Smooth muscle cell (in vitro differentiated cells): ENCODE data around the gene PDLIM5. TPM values are rescaled to one million over a fixed set of nuclear protein-coding genes. Genes with fewer than 3 reads are reported as not detected.

Experiments
- DNase-seq: peaks from one replicate; lab custom pipeline; 2025; ENCODE audit not compliant: unreplicated experiment; lab: John Stamatoyannopoulos, UW
- H2AFZ ChIP-seq: fragments of 200-600 bp; sonication (generic); 2 replicates; pipeline ENCODE4 v1.6.0; 2016; ENCODE audit warnings: antibody characterized with exemption, low read depth, mild to moderate bottlenecking
- H3F3A ChIP-seq: fragments of 200-600 bp; sonication (generic); 2 replicates; pipeline ENCODE4 v1.6.0; 2017; ENCODE audit warnings: antibody characterized with exemption, low read depth
- H3K27ac ChIP-seq: fragments of 200-600 bp; sonication (generic); 2 replicates; pipeline ENCODE4 v1.5.1; 2016; ENCODE audit warnings: low read depth, mild to moderate bottlenecking
- H3K27me3 ChIP-seq: fragments of 200-600 bp; sonication (generic); 2 replicates; pipeline ENCODE4 v1.6.1; 2016; ENCODE audit warnings: low read depth, mild to moderate bottlenecking
- H3K36me3 ChIP-seq: fragments of 200-600 bp; sonication (generic); 2 replicates; pipeline ENCODE4 v1.5.1; 2016; ENCODE audit warnings: low read depth
- H3K4me1 ChIP-seq: fragments of 200-600 bp; sonication (generic); 2 replicates; pipeline ENCODE4 v1.5.1; 2016; ENCODE audit warnings: low read depth
- H3K4me2 ChIP-seq: fragments of 200-600 bp; sonication (generic); 2 replicates; pipeline ENCODE4 v1.6.0; 2016; ENCODE audit warnings: mild to moderate bottlenecking
- H3K4me3 ChIP-seq: fragments of 200-600 bp; sonication (generic); 2 replicates; pipeline ENCODE4 v1.5.1; 2016; ENCODE audit warnings: mild to moderate bottlenecking
- H3K79me2 ChIP-seq: fragments of 200-600 bp; sonication (generic); 2 replicates; pipeline ENCODE4 v1.6.0; 2016; ENCODE audit warnings: low read depth, mild to moderate bottlenecking
- H3K9ac ChIP-seq: fragments of 200-600 bp; sonication (generic); 2 replicates; pipeline ENCODE4 v1.6.0; 2016; ENCODE audit warnings: low read depth
- H3K9me3 ChIP-seq: fragments of 200-600 bp; sonication (generic); replicated peaks from 2 replicates; pipeline ENCODE4 v1.5.1; 2016; ENCODE audit warnings: low read depth
- H4K20me1 ChIP-seq: fragments of 200-600 bp; sonication (generic); 2 replicates; pipeline ENCODE4 v1.6.0; 2016; ENCODE audit warnings: low read depth
- WGBS: methylation state at CpG from one replicate; pipeline ENCODE4 v1.1.7; 2016; ENCODE audit warnings: low lambda C conversion rate; 5-methylcytosine and 5-hydroxymethylcytosine counted together
- polyA plus RNA-seq: library from polyadenylated mRNA; unstranded; fragments of >200 nt; fragmentation: Nextera tagmentation; extraction: Ambion mirVana; gene quantifications from 2 replicates; pipeline ENCODE4 v1.2.1, GENCODE V29; 2016
- total RNA-seq: library from RNA; depleted of rRNA; stranded (reverse); fragments of >200 nt; gene quantifications from 2 replicates; pipeline ENCODE4 v1.2.3, GENCODE V29; 2014
- TF ChIP-seq, protein P1 (sequence below): fragments of 200-600 bp; sonication (generic); IDR thresholded peaks from 2 replicates; pipeline ENCODE4 v1.5.1; 2017; ENCODE audit warnings: borderline replicate concordance, mild to moderate bottlenecking, antibody characterized with exemption; ENCODE audit not compliant: insufficient read depth, poor library complexity, severe bottlenecking

The PDLIM5 gene
- total and polyA plus RNA-seq, 2 experiments from 2014 or later = 129 to 150 TPM

DNA sequence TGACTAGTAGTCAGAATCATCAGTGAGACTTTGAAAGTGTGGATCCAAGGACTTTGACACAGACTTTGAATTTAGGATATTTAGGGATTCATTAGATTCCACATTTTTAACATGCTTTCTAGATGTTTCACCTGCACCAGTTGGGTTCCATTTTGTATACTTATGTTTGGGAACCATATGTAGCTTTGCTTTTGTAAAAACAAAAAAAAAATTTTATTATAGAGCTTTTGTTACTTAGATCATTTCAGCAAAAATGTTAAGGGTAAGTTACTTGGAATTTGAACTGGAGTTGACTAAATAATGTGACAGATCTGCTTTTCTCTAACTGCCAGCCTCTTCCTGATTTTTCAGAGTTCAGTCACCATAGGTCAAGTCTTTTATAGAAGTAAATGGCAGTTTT is 14.6 kb downstream of the PDLIM5 start:
- H3K9ac ChIP-seq = no peak overlapping the region
- H3K27me3 ChIP-seq = no peaks in the 10 kb centered on the region
- H3K79me2 ChIP-seq = peaks cover 100% of the 10 kb centered on the region
- no peak overlapping the region for H2AFZ ChIP-seq
- DNase-seq = no peak
- no peak overlapping the region for H3K4me2 ChIP-seq
- no peaks in the 10 kb centered on the region for H3K36me3 ChIP-seq
- no peaks in the 10 kb centered on the region for H3K9me3 ChIP-seq
- H3K4me3 ChIP-seq = no peak overlapping the region
- peaks cover 5% of the 10 kb centered on the region for H3F3A ChIP-seq
- H4K20me1 ChIP-seq = peaks cover 78% of the 10 kb centered on the region
- peak overlapping the region; percentile 21 for H3K27ac ChIP-seq
- H3K4me1 ChIP-seq = no peaks in the 10 kb centered on the region
- TF ChIP-seq, protein P1, sequence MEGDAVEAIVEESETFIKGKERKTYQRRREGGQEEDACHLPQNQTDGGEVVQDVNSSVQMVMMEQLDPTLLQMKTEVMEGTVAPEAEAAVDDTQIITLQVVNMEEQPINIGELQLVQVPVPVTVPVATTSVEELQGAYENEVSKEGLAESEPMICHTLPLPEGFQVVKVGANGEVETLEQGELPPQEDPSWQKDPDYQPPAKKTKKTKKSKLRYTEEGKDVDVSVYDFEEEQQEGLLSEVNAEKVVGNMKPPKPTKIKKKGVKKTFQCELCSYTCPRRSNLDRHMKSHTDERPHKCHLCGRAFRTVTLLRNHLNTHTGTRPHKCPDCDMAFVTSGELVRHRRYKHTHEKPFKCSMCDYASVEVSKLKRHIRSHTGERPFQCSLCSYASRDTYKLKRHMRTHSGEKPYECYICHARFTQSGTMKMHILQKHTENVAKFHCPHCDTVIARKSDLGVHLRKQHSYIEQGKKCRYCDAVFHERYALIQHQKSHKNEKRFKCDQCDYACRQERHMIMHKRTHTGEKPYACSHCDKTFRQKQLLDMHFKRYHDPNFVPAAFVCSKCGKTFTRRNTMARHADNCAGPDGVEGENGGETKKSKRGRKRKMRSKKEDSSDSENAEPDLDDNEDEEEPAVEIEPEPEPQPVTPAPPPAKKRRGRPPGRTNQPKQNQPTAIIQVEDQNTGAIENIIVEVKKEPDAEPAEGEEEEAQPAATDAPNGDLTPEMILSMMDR = no peak

DNA sequence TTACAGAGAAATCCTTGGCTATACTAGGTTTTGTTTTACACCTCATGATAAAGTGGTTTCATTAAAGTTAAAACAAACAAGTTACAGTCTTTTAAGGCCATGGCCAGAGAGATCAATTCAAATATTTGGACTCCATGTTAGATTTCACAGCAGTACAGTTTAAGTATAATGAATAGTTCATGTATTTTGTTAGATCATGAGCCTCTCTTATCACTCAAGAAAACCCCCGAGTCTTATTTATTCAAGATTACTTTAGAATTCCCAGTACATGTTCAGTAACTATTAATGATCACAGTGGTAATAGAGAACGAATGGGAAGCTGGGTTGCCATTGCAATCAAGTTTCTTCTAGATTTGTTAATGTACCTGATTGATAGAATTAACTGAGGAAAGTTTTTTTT is 15.2 kb downstream of the PDLIM5 start:
- Histone ChIP-seq H3K9ac (no peak overlapping the region), H3K27me3 (no peaks in the 10 kb centered on the region), H3F3A (peaks cover 5% of the 10 kb centered on the region), H3K9me3 (no peaks in the 10 kb centered on the region), H3K36me3 (no peaks in the 10 kb centered on the region), H2AFZ (no peak overlapping the region), H3K79me2 (peaks cover 100% of the 10 kb centered on the region), H3K4me2 (no peak overlapping the region), H4K20me1 (peaks cover 73% of the 10 kb centered on the region), H3K4me3 (no peak overlapping the region), H3K27ac (peak overlapping the region; percentile 21), H3K4me1 (no peaks in the 10 kb centered on the region)
- no peak for DNase-seq
- 90% methylated on average over 2 of the region's 2 CpGs for WGBS
- TF ChIP-seq, protein P1 = no peak

DNA sequence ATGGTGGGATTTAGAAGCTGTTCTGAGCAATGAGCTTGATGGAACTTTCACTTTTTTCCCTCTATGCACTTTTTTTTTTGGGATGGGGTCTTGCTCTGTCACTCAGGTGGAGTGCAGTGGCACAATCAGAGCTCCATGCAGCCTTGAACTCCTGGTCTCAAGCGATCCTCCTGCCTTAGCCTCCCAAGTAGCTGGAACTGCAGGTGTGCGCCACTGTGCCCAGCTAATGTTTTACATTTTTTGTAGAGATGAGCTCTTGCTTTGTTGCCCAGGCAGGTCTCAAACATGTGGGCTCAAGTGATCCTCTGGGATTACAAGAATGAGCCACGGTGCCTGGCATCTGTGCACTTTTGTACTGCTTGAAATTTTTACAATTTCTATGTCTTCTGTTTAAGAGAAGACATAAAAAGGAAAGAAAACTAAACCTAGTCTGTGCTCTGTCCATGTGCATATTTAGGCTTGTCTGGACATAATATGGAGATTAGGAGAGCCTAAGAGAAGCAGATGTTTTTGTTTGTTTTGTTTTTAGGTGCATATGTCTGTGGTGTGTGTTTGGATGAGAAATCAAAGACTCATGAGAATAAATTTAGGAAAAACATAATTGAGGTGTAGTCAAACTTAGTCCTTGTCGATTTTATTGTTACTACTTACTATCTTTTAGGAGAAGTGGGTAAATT is 16.5 kb downstream of the PDLIM5 start:
- DNase-seq = no peak
- H3K36me3 ChIP-seq = no peaks in the 10 kb centered on the region
- H3F3A ChIP-seq = peaks cover 5% of the 10 kb centered on the region
- H3K27ac ChIP-seq = peak overlapping the region; percentile 1
- TF ChIP-seq, protein P1 = no peak
- no peaks in the 10 kb centered on the region for H3K4me1 ChIP-seq
- H3K4me2 ChIP-seq = no peak overlapping the region
- WGBS = 86% methylated on average over 4 of the region's 4 CpGs
- no peaks in the 10 kb centered on the region for H3K9me3 ChIP-seq
- no peak overlapping the region for H3K4me3 ChIP-seq
- no peaks in the 10 kb centered on the region for H3K27me3 ChIP-seq
- peaks cover 73% of the 10 kb centered on the region for H4K20me1 ChIP-seq
- H2AFZ ChIP-seq = no peak overlapping the region
- H3K9ac ChIP-seq = no peak overlapping the region
- peaks cover 100% of the 10 kb centered on the region for H3K79me2 ChIP-seq

DNA sequence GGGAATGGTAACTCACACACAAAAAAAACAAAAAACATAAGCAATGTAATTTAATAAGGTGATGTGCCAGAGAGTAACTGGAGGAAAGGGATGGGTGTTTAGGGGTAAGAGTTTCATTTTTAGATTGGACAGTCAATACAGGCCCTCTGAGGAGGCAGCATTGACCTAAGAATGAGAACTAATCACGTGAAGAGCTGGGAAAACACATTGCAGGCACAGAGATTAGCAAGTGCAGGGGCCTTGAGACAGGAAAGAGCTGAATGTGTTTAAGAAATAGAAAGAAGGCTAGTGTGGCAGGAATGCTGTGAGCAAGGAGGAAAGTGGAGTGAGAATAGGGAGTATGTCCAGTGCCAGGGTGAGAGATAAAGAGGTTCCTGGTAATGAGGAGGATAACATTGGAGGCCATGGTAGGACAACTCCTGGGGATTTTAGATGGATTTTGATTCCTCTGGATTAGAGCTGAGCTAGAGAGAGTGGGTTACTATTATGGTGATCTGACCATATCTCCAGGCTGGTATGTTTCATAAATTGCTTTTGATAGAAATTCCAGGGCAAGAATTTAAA is 17.6 kb downstream of the PDLIM5 start:
- 36% methylated on average over 1 of the region's 1 CpG for WGBS
- TF ChIP-seq, protein P1 = no peak
- no peaks in the 10 kb centered on the region for H3K9me3 ChIP-seq
- peaks cover 5% of the 10 kb centered on the region for H3F3A ChIP-seq
- H3K79me2 ChIP-seq = peaks cover 100% of the 10 kb centered on the region
- no peak overlapping the region for H3K9ac ChIP-seq
- H3K4me2 ChIP-seq = no peak overlapping the region
- no peaks in the 10 kb centered on the region for H3K36me3 ChIP-seq
- no peak for DNase-seq
- H3K4me3 ChIP-seq = no peak overlapping the region
- H4K20me1 ChIP-seq = peaks cover 73% of the 10 kb centered on the region
- H3K4me1 ChIP-seq = no peaks in the 10 kb centered on the region
- no peak overlapping the region for H2AFZ ChIP-seq
- H3K27me3 ChIP-seq = no peaks in the 10 kb centered on the region
- no peak overlapping the region for H3K27ac ChIP-seq
